ENCODE data around the gene GRM7. TPM values are rescaled to one million over a fixed set of nuclear protein-coding genes. Genes with fewer than 3 reads are reported as not detected.

The GRM7 gene
- total and polyA plus RNA-seq, 2 of the 4 experiments (the other 2 are of a cell fraction): not detected

DNA sequence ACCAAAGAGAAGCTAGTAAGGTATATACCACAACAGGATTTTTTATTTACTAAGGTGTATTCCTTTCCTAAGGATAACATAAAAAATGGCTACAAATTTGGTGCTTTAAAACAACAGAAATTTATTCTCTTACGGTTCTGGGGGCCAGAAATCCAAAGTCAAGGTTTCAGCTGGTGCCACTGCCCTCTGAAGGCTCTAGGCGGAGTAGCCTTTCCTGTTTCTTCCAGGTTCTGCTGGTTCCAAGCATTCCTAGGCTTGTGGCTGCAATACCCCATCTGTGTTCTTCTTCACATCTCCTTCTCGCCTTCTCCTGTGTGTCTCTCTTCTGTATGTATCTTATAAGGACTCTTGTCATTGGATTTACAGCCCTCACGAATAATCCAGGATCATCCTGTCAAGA lies 549.9 kb downstream of the GRM7 start:
- Histone ChIP-seq H4K8ac (ENCODE audit: low read depth in 2 of 2, low read length in 2 of 2) (no peak overlapping the region), H3K18ac (ENCODE audit: low read depth, low read length) (no peak overlapping the region), H2BK120ac (ENCODE audit: low read depth, low read length) (no peak overlapping the region), H4K91ac (ENCODE audit: insufficient read depth, low read depth, low read length) (no peak overlapping the region), H2BK20ac (ENCODE audit: low read depth, low read length) (no peak overlapping the region), H3K27ac (ENCODE audit: insufficient read depth, low read length) (no peak overlapping the region), H2AFZ (replicated peaks; ENCODE audit: low read length, poor library complexity) (no peak overlapping the region), H3K79me1 (ENCODE audit: low read depth in 1 of 2, low read length in 2 of 2) (no peaks in the 10 kb centered on the region), H4K20me1 (ENCODE audit: insufficient read depth, low read length) (no peaks in the 10 kb centered on the region), H3K9ac (ENCODE audit: low read depth, low read length) (no peak overlapping the region), H3K4me2 (ENCODE audit: low read depth, low read length) (no peak overlapping the region), H3K14ac (replicated peaks; ENCODE audit: low read depth, low read length) (no peak overlapping the region), H3K56ac (ENCODE audit: extremely low read depth, insufficient read depth, low read length) (no peak overlapping the region), H2BK15ac (ENCODE audit: low read depth, low read length) (no peak overlapping the region), H3K23ac (ENCODE audit: low read depth, low read length) (no peak overlapping the region), H3K36me3 (ENCODE audit: control insufficient read depth, insufficient read depth, low read length) (no peaks in the 10 kb centered on the region), H2AK5ac (ENCODE audit: low read depth, low read length) (no peak overlapping the region), H3K27me3 (ENCODE audit: control insufficient read depth, insufficient read depth, low read length) (no peaks in the 10 kb centered on the region), H3K4me3 (ENCODE audit: insufficient read depth, low read depth, low read length) (no peak overlapping the region), H3K9me1 (ENCODE audit: insufficient read depth, low read length) (no peaks in the 10 kb centered on the region), H4K5ac (ENCODE audit: low read depth, low read length) (no peak overlapping the region), H2AK9ac (replicated peaks; ENCODE audit: low read depth, low read length, poor library complexity) (no peak overlapping the region), H3K4ac (ENCODE audit: low read depth, low read length) (no peak overlapping the region), H3K9me3 (ENCODE audit: control insufficient read depth, insufficient read depth, low read length) (peaks cover 10% of the 10 kb centered on the region), H3K4me1 (ENCODE audit: control insufficient read depth, insufficient read depth, low read length) (no peaks in the 10 kb centered on the region), H2BK5ac (ENCODE audit: low read depth, low read length, poor library complexity, severe bottlenecking) (no peak overlapping the region)
- in situ Hi-C loops (cut with MboI; ENCODE audit: low sequenced_read_pairs): no loop called here
- ChIA-PET CTCF (no interaction called here), POLR2A (ENCODE audit: unreplicated experiment) (no interaction called here)
- no peak for TF ChIP-seq POLR2A (IDR thresholded peaks at IDR 0.05; ENCODE audit: low read depth, low read length)
- TF ChIP-seq RFX5 (IDR thresholded peaks at IDR 0.05; ENCODE audit: low read depth, low read length): no peak
- TF ChIP-seq SMC3 (IDR thresholded peaks at IDR 0.05; ENCODE audit: low read depth, low read length): no peak
- TF ChIP-seq CEBPB (IDR thresholded peaks at IDR 0.05; ENCODE audit: low read depth, low read length): no peak
- TF ChIP-seq, protein P1, sequence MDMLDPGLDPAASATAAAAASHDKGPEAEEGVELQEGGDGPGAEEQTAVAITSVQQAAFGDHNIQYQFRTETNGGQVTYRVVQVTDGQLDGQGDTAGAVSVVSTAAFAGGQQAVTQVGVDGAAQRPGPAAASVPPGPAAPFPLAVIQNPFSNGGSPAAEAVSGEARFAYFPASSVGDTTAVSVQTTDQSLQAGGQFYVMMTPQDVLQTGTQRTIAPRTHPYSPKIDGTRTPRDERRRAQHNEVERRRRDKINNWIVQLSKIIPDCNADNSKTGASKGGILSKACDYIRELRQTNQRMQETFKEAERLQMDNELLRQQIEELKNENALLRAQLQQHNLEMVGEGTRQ (IDR thresholded peaks at IDR 0.05; ENCODE audit: low read depth, low read length): no peak
- TF ChIP-seq, protein P2, sequence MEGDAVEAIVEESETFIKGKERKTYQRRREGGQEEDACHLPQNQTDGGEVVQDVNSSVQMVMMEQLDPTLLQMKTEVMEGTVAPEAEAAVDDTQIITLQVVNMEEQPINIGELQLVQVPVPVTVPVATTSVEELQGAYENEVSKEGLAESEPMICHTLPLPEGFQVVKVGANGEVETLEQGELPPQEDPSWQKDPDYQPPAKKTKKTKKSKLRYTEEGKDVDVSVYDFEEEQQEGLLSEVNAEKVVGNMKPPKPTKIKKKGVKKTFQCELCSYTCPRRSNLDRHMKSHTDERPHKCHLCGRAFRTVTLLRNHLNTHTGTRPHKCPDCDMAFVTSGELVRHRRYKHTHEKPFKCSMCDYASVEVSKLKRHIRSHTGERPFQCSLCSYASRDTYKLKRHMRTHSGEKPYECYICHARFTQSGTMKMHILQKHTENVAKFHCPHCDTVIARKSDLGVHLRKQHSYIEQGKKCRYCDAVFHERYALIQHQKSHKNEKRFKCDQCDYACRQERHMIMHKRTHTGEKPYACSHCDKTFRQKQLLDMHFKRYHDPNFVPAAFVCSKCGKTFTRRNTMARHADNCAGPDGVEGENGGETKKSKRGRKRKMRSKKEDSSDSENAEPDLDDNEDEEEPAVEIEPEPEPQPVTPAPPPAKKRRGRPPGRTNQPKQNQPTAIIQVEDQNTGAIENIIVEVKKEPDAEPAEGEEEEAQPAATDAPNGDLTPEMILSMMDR (conservative IDR thresholded peaks at IDR 0.05; ENCODE audit: low read depth, low read length): no peak
- TF ChIP-seq MAZ (IDR thresholded peaks at IDR 0.05; ENCODE audit: borderline replicate concordance, low read depth, low read length): no peak
- no peak for TF ChIP-seq BHLHE40 (IDR thresholded peaks at IDR 0.05; ENCODE audit: low read depth, low read length)
- TF ChIP-seq RAD21 (IDR thresholded peaks at IDR 0.05; ENCODE audit: low read length): no peak
- TF ChIP-seq MXI1 (IDR thresholded peaks at IDR 0.05; ENCODE audit: borderline replicate concordance, low read depth, low read length): no peak
- no peak for TF ChIP-seq MAFK (IDR thresholded peaks at IDR 0.05; ENCODE audit: low read depth, low read length)
- WGBS, 2 experiments (ENCODE audit: extremely low coverage in 2 of 2, insufficient read length in 1 of 2): no CpG with 5 or more reads among the region's 4 CpGs
- dilution Hi-C loops (cut with HindIII; ENCODE audit: low sequenced_read_pairs, unreplicated experiment): no loop called here
- intact Hi-C loops (cut with micrococcal nuclease): no loop called here
- DNase-seq: no peak
- BruUV-seq (replicated peaks): no TSS peak
- no peak for ATAC-seq (ENCODE audit: low read depth)

All from IMR-90 (cell line).